ENCODE results near the gene CA11. TPM values are rescaled to one million over a fixed set of nuclear protein-coding genes. Genes with fewer than 3 reads are reported as not detected.
"Not testable (repeated sequence)": the region's sequence is repeated elsewhere in the genome, so short reads cannot be mapped to it uniquely, and the experiment has no call there.

CA11 gene
- 6.2 TPM for total RNA-seq
- 10 to 100 TPM in 7 of 8 donors, 1 to 10 TPM in 1; 7.9 to 22.1 (median 14.0) TPM for polyA plus RNA-seq (ENCODE audit: insufficient read depth in 1 of 8, insufficient read length in 8 of 8, low replicate concordance in 1 of 8)
- long read RNA-seq, donor 1, partial matches to known transcripts: 0 of 1 reads
- long read RNA-seq, donor 1, other reads (novel, unspliced or antisense): 0 of 1 reads
- long read RNA-seq, donor 2, partial matches to known transcripts: 0 of 1 reads
- long read RNA-seq, donor 2, other reads (novel, unspliced or antisense): 0 of 1 reads
- long read RNA-seq, donor 3, partial matches to known transcripts: 0 of 2 reads
- long read RNA-seq, donor 3, other reads (novel, unspliced or antisense): 0 of 2 reads
- long read RNA-seq, donor 4, partial matches to known transcripts: 0 of 2 reads
- long read RNA-seq, donor 4, other reads (novel, unspliced or antisense): 0 of 2 reads
- long read RNA-seq, donor 5, transcript CA11-201 (9 exons, 1,844 nt): major isoform, 9 of 13 reads
- long read RNA-seq, donor 5, partial matches to known transcripts: 0 of 13 reads
- long read RNA-seq, donor 5, other reads (novel, unspliced or antisense): 0 of 13 reads
- long read RNA-seq, donor 6, partial matches to known transcripts: 0 of 4 reads
- long read RNA-seq, donor 6, other reads (novel, unspliced or antisense): 0 of 4 reads
- long read RNA-seq, donor 7, partial matches to known transcripts: 0 of 6 reads
- long read RNA-seq, donor 7, other reads (novel, unspliced or antisense): 0 of 6 reads
- long read RNA-seq, donor 8, partial matches to known transcripts: 0 of 4 reads
- long read RNA-seq, donor 8, other reads (novel, unspliced or antisense): 0 of 4 reads
- long read RNA-seq, donor 9, partial matches to known transcripts: 0 of 3 reads
- long read RNA-seq, donor 9, other reads (novel, unspliced or antisense): 0 of 3 reads
- long read RNA-seq, donor 10, partial matches to known transcripts: 0 of 3 reads
- long read RNA-seq, donor 10, other reads (novel, unspliced or antisense): 0 of 3 reads
- long read RNA-seq, donor 11, partial matches to known transcripts: 0 of 3 reads
- long read RNA-seq, donor 11, other reads (novel, unspliced or antisense): 0 of 3 reads

DNA sequence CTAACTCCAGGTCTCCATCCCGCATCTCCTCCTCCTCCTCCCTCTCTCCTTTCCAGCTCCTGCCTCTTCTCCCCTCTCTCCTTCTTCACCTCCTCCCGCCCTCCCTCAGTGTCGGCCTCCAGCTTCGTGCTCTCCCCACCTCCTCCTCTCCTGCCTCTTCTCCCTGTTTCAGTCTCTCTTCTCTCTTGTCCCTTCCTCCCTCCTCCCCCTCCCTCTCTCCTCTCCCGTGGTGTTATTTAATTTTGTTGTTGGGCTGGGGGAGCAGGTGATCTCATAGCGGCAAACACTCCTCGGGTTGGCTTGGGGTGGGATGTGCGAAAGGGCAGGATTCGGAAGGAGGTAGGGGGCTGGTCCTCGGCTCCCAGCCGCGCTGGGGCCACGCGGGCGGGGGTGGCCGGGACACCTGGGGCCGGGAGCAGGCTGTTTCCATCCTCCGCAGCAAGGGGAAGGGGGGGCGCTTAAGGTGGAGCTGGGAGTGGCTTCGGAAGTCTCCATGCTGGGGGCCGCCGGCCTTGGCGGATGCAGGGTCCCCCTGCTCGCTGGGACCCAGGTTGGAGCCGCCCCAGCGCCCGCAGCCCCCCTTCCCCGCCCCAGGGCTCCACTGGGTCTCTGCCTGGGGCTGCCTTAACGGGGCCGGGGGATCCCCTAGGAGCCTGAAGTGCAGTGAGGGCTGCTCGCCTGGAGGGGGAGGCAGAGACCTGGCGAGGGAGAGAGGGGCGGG is at the start of gene CA11:
Gene CA11 (minus strand): TSS at position 187 of the 721 bp plus-strand sequence. CDS start 555 bp downstream, outside the sequence.
- Histone ChIP-seq H3K27ac (ENCODE audit: low read length) (peak within 1 kb of the TSS; percentile 91), H3K9me3 (replicated peaks; ENCODE audit: control insufficient read depth, low read depth, low read length) (no peaks in the 10 kb centered on the region), H3K4me1 (ENCODE audit: control insufficient read depth, insufficient read depth, low read length) (peaks cover 42% of the 10 kb centered on the region), H3K27me3 (ENCODE audit: control insufficient read depth, insufficient read depth, low read length) (no peaks in the 10 kb centered on the region), H3K4me3 (ENCODE audit: low read length) (peak within 1 kb of the TSS; percentile 58), H3K36me3 (ENCODE audit: control insufficient read depth, insufficient read depth, low read length) (no peaks in the 10 kb centered on the region)
- WGBS (ENCODE audit: insufficient coverage): under 1% methylated on average over 29 of the region's 33 CpGs
- DNase-seq: peak; percentile 96

- Histone ChIP-seq H3K4me1 (ENCODE audit: control insufficient read depth, insufficient read depth, low read length) (peaks cover 12% of the 10 kb centered on the region), H3K27me3 (ENCODE audit: control insufficient read depth, insufficient read depth, low read length) (peaks cover 24% of the 10 kb centered on the region)
- not testable (repeated sequence) for DNase-seq; H3K9me3 ChIP-seq (replicated peaks; ENCODE audit: control insufficient read depth, low read depth, low read length); H3K4me3 ChIP-seq (ENCODE audit: low read length); H3K36me3 ChIP-seq (ENCODE audit: control insufficient read depth, insufficient read depth, low read length); H3K27ac ChIP-seq (ENCODE audit: low read length)
- WGBS (ENCODE audit: insufficient coverage): 71% methylated on average over 7 of the region's 9 CpGs
Observed at GRCh38 chr19:48693629-48694028, 47.6 kb upstream of the CA11 start.

- 38% methylated on average over 1 of the region's 7 CpGs for WGBS (ENCODE audit: insufficient coverage)
Observed at GRCh38 chr19:48689449-48689848, 43.5 kb upstream of the CA11 start.

GRCh38 chr19:48687776-48688175 is 41.8 kb upstream of the CA11 start:
- 84% methylated on average over 3 of the region's 3 CpGs for WGBS (ENCODE audit: insufficient coverage)
- Histone ChIP-seq H3K4me1 (ENCODE audit: control insufficient read depth, insufficient read depth, low read length) (no peaks in the 10 kb centered on the region), H3K9me3 (replicated peaks; ENCODE audit: control insufficient read depth, low read depth, low read length) (no peaks in the 10 kb centered on the region), H3K4me3 (ENCODE audit: low read length) (no peak overlapping the region), H3K27me3 (ENCODE audit: control insufficient read depth, insufficient read depth, low read length) (no peaks in the 10 kb centered on the region), H3K36me3 (ENCODE audit: control insufficient read depth, insufficient read depth, low read length) (no peaks in the 10 kb centered on the region), H3K27ac (ENCODE audit: low read length) (no peak overlapping the region)
- no peak for DNase-seq

More at GRCh38 chr19:48689449-48689848, 43.5 kb upstream of the CA11 start:
- no peaks in the 10 kb centered on the region for H3K36me3 ChIP-seq (ENCODE audit: control insufficient read depth, insufficient read depth, low read length)
- H3K4me3 ChIP-seq (ENCODE audit: low read length): no peak overlapping the region
- peak; percentile 37 for DNase-seq
- H3K27me3 ChIP-seq (ENCODE audit: control insufficient read depth, insufficient read depth, low read length): no peaks in the 10 kb centered on the region
- H3K9me3 ChIP-seq (replicated peaks; ENCODE audit: control insufficient read depth, low read depth, low read length): no peaks in the 10 kb centered on the region
- no peak overlapping the region for H3K27ac ChIP-seq (ENCODE audit: low read length)
- no peaks in the 10 kb centered on the region for H3K4me1 ChIP-seq (ENCODE audit: control insufficient read depth, insufficient read depth, low read length)

GRCh38 chr19:48686637-48687036 is 40.6 kb upstream of the CA11 start:
- not testable (repeated sequence) for H3K4me3 ChIP-seq (ENCODE audit: low read length); H3K36me3 ChIP-seq (ENCODE audit: control insufficient read depth, insufficient read depth, low read length); H3K27me3 ChIP-seq (ENCODE audit: control insufficient read depth, insufficient read depth, low read length); H3K9me3 ChIP-seq (replicated peaks; ENCODE audit: control insufficient read depth, low read depth, low read length); H3K27ac ChIP-seq (ENCODE audit: low read length); H3K4me1 ChIP-seq (ENCODE audit: control insufficient read depth, insufficient read depth, low read length); DNase-seq
- WGBS (ENCODE audit: insufficient coverage): 90% methylated on average over 4 of the region's 7 CpGs

- no peak for DNase-seq
- Histone ChIP-seq H3K27me3 (ENCODE audit: control insufficient read depth, insufficient read depth, low read length) (no peaks in the 10 kb centered on the region), H3K4me3 (ENCODE audit: low read length) (no peak overlapping the region), H3K27ac (ENCODE audit: low read length) (no peak overlapping the region), H3K9me3 (replicated peaks; ENCODE audit: control insufficient read depth, low read depth, low read length) (no peaks in the 10 kb centered on the region), H3K36me3 (ENCODE audit: control insufficient read depth, insufficient read depth, low read length) (no peaks in the 10 kb centered on the region), H3K4me1 (ENCODE audit: control insufficient read depth, insufficient read depth, low read length) (peaks cover 2% of the 10 kb centered on the region)
- WGBS (ENCODE audit: insufficient coverage): 57% methylated on average over 1 of the region's 3 CpGs
Observed at GRCh38 chr19:48686088-48686487, 40.1 kb upstream of the CA11 start.

DNA sequence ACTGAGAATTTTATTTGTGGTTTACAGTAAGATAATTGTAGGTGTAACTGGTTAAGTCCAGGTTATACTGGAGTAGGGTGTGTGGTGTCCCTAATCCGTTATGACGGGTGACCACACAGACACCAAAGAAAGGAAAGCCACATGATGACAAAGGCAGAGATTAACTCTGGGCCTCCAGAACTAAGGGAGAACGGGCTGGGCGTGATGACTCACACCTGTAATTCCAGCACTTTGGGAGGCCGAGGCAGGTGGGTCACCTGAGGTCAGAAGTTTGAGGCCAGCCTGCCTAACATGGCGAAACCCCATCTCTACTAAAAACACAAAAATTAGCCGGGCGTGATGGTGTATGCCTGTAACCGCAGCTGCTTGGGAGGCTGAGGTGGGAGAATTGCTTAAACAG is 39.6 kb upstream of the CA11 start:
- Histone ChIP-seq H3K4me3 (ENCODE audit: low read length) (no peak overlapping the region), H3K27ac (ENCODE audit: low read length) (no peak overlapping the region), H3K4me1 (ENCODE audit: control insufficient read depth, insufficient read depth, low read length) (peaks cover 6% of the 10 kb centered on the region), H3K36me3 (ENCODE audit: control insufficient read depth, insufficient read depth, low read length) (no peaks in the 10 kb centered on the region), H3K9me3 (replicated peaks; ENCODE audit: control insufficient read depth, low read depth, low read length) (no peaks in the 10 kb centered on the region), H3K27me3 (ENCODE audit: control insufficient read depth, insufficient read depth, low read length) (no peaks in the 10 kb centered on the region)
- 84% methylated on average over 2 of the region's 9 CpGs for WGBS (ENCODE audit: insufficient coverage)
- no peak for DNase-seq

GRCh38 chr19:48683349-48683748 is 37.4 kb upstream of the CA11 start:
- H3K4me3 ChIP-seq (ENCODE audit: low read length): peak overlapping the region; percentile 12
- H3K4me1 ChIP-seq (ENCODE audit: control insufficient read depth, insufficient read depth, low read length): peaks cover 6% of the 10 kb centered on the region
- H3K27me3 ChIP-seq (ENCODE audit: control insufficient read depth, insufficient read depth, low read length): no peaks in the 10 kb centered on the region
- WGBS (ENCODE audit: insufficient coverage): 38% methylated on average over 10 of the region's 11 CpGs
- no peaks in the 10 kb centered on the region for H3K36me3 ChIP-seq (ENCODE audit: control insufficient read depth, insufficient read depth, low read length)
- no peaks in the 10 kb centered on the region for H3K9me3 ChIP-seq (replicated peaks; ENCODE audit: control insufficient read depth, low read depth, low read length)
- DNase-seq: peak; percentile 87
- H3K27ac ChIP-seq (ENCODE audit: low read length): no peak overlapping the region

GRCh38 chr19:48681127-48681470 is 35.1 kb upstream of the CA11 start:
- Histone ChIP-seq H3K9me3 (replicated peaks; ENCODE audit: control insufficient read depth, low read depth, low read length) (no peaks in the 10 kb centered on the region), H3K36me3 (ENCODE audit: control insufficient read depth, insufficient read depth, low read length) (no peaks in the 10 kb centered on the region)
- WGBS (ENCODE audit: insufficient coverage): 67% methylated on average over 5 of the region's 7 CpGs

More at GRCh38 chr19:48681127-48681470, 35.1 kb upstream of the CA11 start:
- peaks cover 6% of the 10 kb centered on the region for H3K4me1 ChIP-seq (ENCODE audit: control insufficient read depth, insufficient read depth, low read length)
- H3K27me3 ChIP-seq (ENCODE audit: control insufficient read depth, insufficient read depth, low read length): no peaks in the 10 kb centered on the region
- no peak overlapping the region for H3K4me3 ChIP-seq (ENCODE audit: low read length)
- peak; percentile 27 for DNase-seq
- H3K27ac ChIP-seq (ENCODE audit: low read length): no peak overlapping the region
